Measurements from ENCODE around the gene RAB3A.

RAB3A gene

GRCh38 chr19:18245297-18245696, 41.5 kb upstream of the RAB3A start:
- Histone ChIP-seq H3K79me1 (ENCODE audit: low read length) (no peaks in the 10 kb centered on the region), H3K4me1 (ENCODE audit: control insufficient read depth, low read depth, low read length) (no peaks in the 10 kb centered on the region), H4K5ac (ENCODE audit: low read length) (no peak overlapping the region), H3K4ac (ENCODE audit: low read depth, low read length) (no peak overlapping the region), H2BK5ac (ENCODE audit: low read length) (no peak overlapping the region), H3K4me2 (ENCODE audit: low read length) (no peak overlapping the region), H3K36me3 (ENCODE audit: control insufficient read depth, insufficient read depth, low read length) (no peaks in the 10 kb centered on the region), H3K56ac (ENCODE audit: low read length) (no peak overlapping the region), H3K27me3 (ENCODE audit: insufficient read depth, low read length, poor library complexity) (no peaks in the 10 kb centered on the region), H4K8ac (ENCODE audit: low read depth, low read length) (no peak overlapping the region), H3K23ac (ENCODE audit: low read length) (no peak overlapping the region), H2AK5ac (ENCODE audit: low read length) (no peak overlapping the region), H2BK15ac (replicated peaks; ENCODE audit: low read depth) (no peak overlapping the region), H3K18ac (ENCODE audit: low read length) (no peak overlapping the region), H3K79me2 (ENCODE audit: control insufficient read depth, insufficient read depth, low read length) (no peaks in the 10 kb centered on the region), H3K27ac (ENCODE audit: low read depth, low read length) (no peak overlapping the region), H3K4me3 (ENCODE audit: low read length) (no peak overlapping the region), H2BK120ac (ENCODE audit: low read depth, low read length) (no peak overlapping the region), H3K9ac (ENCODE audit: low read length) (no peak overlapping the region)
- no CpG with 5 or more reads among the region's 7 CpGs for WGBS (ENCODE audit: extremely low coverage, insufficient coverage, low lambda C conversion rate)
- no peak for DNase-seq

- DNase-seq = peak; percentile 44
- no peak overlapping the region for H2BK120ac ChIP-seq (ENCODE audit: low read depth, low read length)
- WGBS (ENCODE audit: extremely low coverage, insufficient coverage, low lambda C conversion rate) = no CpG with 5 or more reads among the region's 12 CpGs
These were observed 35.5 kb upstream of the RAB3A start for GRCh38 chr19:18239303-18239702.

DNA sequence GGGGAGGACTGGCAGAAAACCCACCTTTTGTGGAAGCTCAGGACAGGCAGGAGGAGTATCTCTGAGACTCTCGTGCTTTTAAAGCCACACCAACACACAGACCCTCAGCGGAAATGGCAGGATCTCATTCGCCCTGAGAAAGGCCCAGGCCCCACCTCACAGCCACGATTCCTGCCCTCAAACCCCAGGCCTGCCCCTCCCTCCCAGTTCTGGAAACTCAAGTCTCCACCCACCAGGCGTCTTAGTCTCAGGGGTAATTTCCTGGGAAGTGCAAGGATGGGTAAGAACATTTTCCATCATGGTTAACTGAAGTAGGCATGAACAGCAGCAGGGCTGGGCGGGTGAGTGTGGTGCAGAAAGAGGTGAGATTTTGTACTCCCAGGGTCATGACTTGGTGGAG, 30.4 kb upstream of the RAB3A start:
- no peak overlapping the region for H2BK5ac ChIP-seq (ENCODE audit: low read length)
- no peak overlapping the region for H3K4ac ChIP-seq (ENCODE audit: low read depth, low read length)
- no peak overlapping the region for H3K18ac ChIP-seq (ENCODE audit: low read length)
- no peak overlapping the region for H2BK120ac ChIP-seq (ENCODE audit: low read depth, low read length)
- H2AK5ac ChIP-seq (ENCODE audit: low read length) = no peak overlapping the region
- H3K9ac ChIP-seq (ENCODE audit: low read length) = no peak overlapping the region
- no peaks in the 10 kb centered on the region for H3K27me3 ChIP-seq (ENCODE audit: insufficient read depth, low read length, poor library complexity)
- WGBS (ENCODE audit: extremely low coverage, insufficient coverage, low lambda C conversion rate) = no CpG with 5 or more reads among the region's 6 CpGs
- no peak overlapping the region for H3K56ac ChIP-seq (ENCODE audit: low read length)
- no peak overlapping the region for H3K4me3 ChIP-seq (ENCODE audit: low read length)
- no peak for DNase-seq
- peaks cover 6% of the 10 kb centered on the region for H3K4me1 ChIP-seq (ENCODE audit: control insufficient read depth, low read depth, low read length)
- H3K79me2 ChIP-seq (ENCODE audit: control insufficient read depth, insufficient read depth, low read length) = no peaks in the 10 kb centered on the region
- no peaks in the 10 kb centered on the region for H3K36me3 ChIP-seq (ENCODE audit: control insufficient read depth, insufficient read depth, low read length)
- H3K27ac ChIP-seq (ENCODE audit: low read depth, low read length) = no peak overlapping the region
- H4K8ac ChIP-seq (ENCODE audit: low read depth, low read length) = no peak overlapping the region
- H2BK15ac ChIP-seq (replicated peaks; ENCODE audit: low read depth) = no peak overlapping the region
- no peak overlapping the region for H4K5ac ChIP-seq (ENCODE audit: low read length)
- no peaks in the 10 kb centered on the region for H3K79me1 ChIP-seq (ENCODE audit: low read length)
- H3K23ac ChIP-seq (ENCODE audit: low read length) = no peak overlapping the region
- H3K4me2 ChIP-seq (ENCODE audit: low read length) = no peak overlapping the region

More at GRCh38 chr19:18239303-18239702, 35.5 kb upstream of the RAB3A start:
- Histone ChIP-seq H3K23ac (ENCODE audit: low read length) (no peak overlapping the region), H2BK5ac (ENCODE audit: low read length) (no peak overlapping the region), H3K18ac (ENCODE audit: low read length) (no peak overlapping the region), H3K79me1 (ENCODE audit: low read length) (no peaks in the 10 kb centered on the region), H2BK15ac (replicated peaks; ENCODE audit: low read depth) (no peak overlapping the region), H3K4me3 (ENCODE audit: low read length) (no peak overlapping the region), H3K27ac (ENCODE audit: low read depth, low read length) (no peak overlapping the region), H3K4ac (ENCODE audit: low read depth, low read length) (no peak overlapping the region), H3K9ac (ENCODE audit: low read length) (no peak overlapping the region), H4K5ac (ENCODE audit: low read length) (no peak overlapping the region), H3K4me1 (ENCODE audit: control insufficient read depth, low read depth, low read length) (no peaks in the 10 kb centered on the region), H3K36me3 (ENCODE audit: control insufficient read depth, insufficient read depth, low read length) (no peaks in the 10 kb centered on the region), H4K8ac (ENCODE audit: low read depth, low read length) (no peak overlapping the region), H3K4me2 (ENCODE audit: low read length) (no peak overlapping the region), H3K27me3 (ENCODE audit: insufficient read depth, low read length, poor library complexity) (no peaks in the 10 kb centered on the region), H3K56ac (ENCODE audit: low read length) (no peak overlapping the region), H3K79me2 (ENCODE audit: control insufficient read depth, insufficient read depth, low read length) (no peaks in the 10 kb centered on the region), H2AK5ac (ENCODE audit: low read length) (no peak overlapping the region)

DNA sequence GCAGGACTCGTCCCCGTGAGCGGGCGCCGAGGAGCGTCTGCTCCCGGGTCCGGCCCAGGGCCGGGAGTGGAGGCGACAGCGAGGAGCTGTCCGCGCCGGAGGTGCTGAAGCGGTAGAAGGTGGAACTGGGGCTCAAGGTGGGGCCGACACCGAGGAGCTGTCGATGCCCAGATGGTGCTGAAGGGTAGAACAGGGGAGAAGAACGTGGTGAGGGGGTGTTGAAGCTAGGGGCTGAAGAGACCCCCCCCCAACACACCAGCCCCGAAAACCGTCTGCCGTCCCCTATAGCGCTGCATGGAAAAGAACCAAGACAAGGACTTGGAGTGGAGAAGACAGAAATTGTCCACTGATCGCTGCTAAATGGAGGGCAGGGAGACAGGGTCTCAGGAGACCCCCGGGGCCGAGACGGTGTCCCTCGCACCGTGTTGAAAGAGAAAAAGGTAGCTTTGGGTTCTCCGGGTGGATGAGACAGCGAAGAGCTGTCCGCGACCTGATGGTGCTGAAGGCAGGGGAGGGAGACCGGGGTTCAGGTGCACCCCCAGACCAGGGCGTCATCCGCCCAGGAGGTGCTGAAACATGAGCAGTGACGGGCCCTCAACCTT, 29.5 kb upstream of the RAB3A start:
- Histone ChIP-seq H3K4me3 (ENCODE audit: low read length) (no peak overlapping the region), H3K27me3 (ENCODE audit: insufficient read depth, low read length, poor library complexity) (no peaks in the 10 kb centered on the region), H3K4me1 (ENCODE audit: control insufficient read depth, low read depth, low read length) (peaks cover 6% of the 10 kb centered on the region), H2BK15ac (replicated peaks; ENCODE audit: low read depth) (no peak overlapping the region), H3K9ac (ENCODE audit: low read length) (no peak overlapping the region), H3K56ac (ENCODE audit: low read length) (no peak overlapping the region), H4K8ac (ENCODE audit: low read depth, low read length) (no peak overlapping the region), H3K23ac (ENCODE audit: low read length) (no peak overlapping the region), H3K27ac (ENCODE audit: low read depth, low read length) (no peak overlapping the region), H3K79me2 (ENCODE audit: control insufficient read depth, insufficient read depth, low read length) (no peaks in the 10 kb centered on the region), H3K18ac (ENCODE audit: low read length) (no peak overlapping the region), H3K4ac (ENCODE audit: low read depth, low read length) (no peak overlapping the region), H3K36me3 (ENCODE audit: control insufficient read depth, insufficient read depth, low read length) (no peaks in the 10 kb centered on the region), H3K4me2 (ENCODE audit: low read length) (peak overlapping the region; percentile 54), H4K5ac (ENCODE audit: low read length) (no peak overlapping the region), H2BK5ac (ENCODE audit: low read length) (no peak overlapping the region), H2BK120ac (ENCODE audit: low read depth, low read length) (no peak overlapping the region), H2AK5ac (ENCODE audit: low read length) (no peak overlapping the region), H3K79me1 (ENCODE audit: low read length) (no peaks in the 10 kb centered on the region)
- no peak for DNase-seq
- WGBS (ENCODE audit: extremely low coverage, insufficient coverage, low lambda C conversion rate) = no CpG with 5 or more reads among the region's 37 CpGs

DNA sequence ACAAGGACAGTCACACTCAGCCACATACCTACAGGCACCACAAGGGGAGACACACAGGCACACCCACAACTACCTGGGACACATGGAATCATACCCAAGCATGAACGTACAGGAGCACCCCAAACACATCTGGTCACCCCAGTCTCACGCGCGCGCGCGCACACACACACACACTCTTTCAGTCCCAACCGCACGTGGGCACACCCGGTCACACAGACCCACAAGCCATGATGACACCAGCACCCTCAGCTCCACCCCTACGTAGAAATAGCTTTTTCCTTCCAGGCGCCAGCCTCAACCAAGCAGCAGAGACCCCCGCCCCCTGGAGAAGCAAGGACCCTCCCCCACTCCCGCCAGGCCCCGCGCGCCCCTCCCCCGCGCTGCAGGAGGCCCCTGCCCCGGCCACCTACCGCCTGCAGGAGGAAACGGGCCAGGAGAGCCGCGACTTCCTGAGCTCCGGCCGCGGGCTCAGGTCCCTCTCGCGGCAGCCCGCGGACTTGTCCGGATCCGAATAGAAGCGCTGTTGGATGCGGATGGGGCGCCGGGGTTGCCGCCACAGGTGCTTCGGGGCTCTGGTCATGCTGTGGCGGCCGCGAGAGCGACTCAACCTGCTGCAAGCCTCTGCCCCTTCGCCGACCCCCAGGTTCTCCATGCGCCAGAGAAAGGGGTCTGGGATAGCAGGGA, 28.8 kb upstream of the RAB3A start:
- Histone ChIP-seq H2AK5ac (ENCODE audit: low read length) (no peak overlapping the region), H3K23ac (ENCODE audit: low read length) (no peak overlapping the region), H3K79me1 (ENCODE audit: low read length) (no peaks in the 10 kb centered on the region), H2BK15ac (replicated peaks; ENCODE audit: low read depth) (no peak overlapping the region), H3K4ac (ENCODE audit: low read depth, low read length) (no peak overlapping the region), H3K79me2 (ENCODE audit: control insufficient read depth, insufficient read depth, low read length) (no peaks in the 10 kb centered on the region), H4K5ac (ENCODE audit: low read length) (no peak overlapping the region), H3K36me3 (ENCODE audit: control insufficient read depth, insufficient read depth, low read length) (no peaks in the 10 kb centered on the region), H3K18ac (ENCODE audit: low read length) (no peak overlapping the region), H2BK5ac (ENCODE audit: low read length) (no peak overlapping the region), H3K56ac (ENCODE audit: low read length) (peak overlapping the region; percentile 83), H3K27me3 (ENCODE audit: insufficient read depth, low read length, poor library complexity) (no peaks in the 10 kb centered on the region), H2BK120ac (ENCODE audit: low read depth, low read length) (no peak overlapping the region), H3K4me1 (ENCODE audit: control insufficient read depth, low read depth, low read length) (peaks cover 6% of the 10 kb centered on the region), H3K9ac (ENCODE audit: low read length) (peak overlapping the region; percentile 65), H4K8ac (ENCODE audit: low read depth, low read length) (no peak overlapping the region), H3K4me3 (ENCODE audit: low read length) (no peak overlapping the region), H3K4me2 (ENCODE audit: low read length) (peak overlapping the region; percentile 58), H3K27ac (ENCODE audit: low read depth, low read length) (peak overlapping the region; percentile 27)
- no CpG with 5 or more reads among the region's 46 CpGs for WGBS (ENCODE audit: extremely low coverage, insufficient coverage, low lambda C conversion rate)
- peak; percentile 94 for DNase-seq

GRCh38 chr19:18231775-18232174, 27.9 kb upstream of the RAB3A start:
- Histone ChIP-seq H2BK5ac (ENCODE audit: low read length) (no peak overlapping the region), H4K5ac (ENCODE audit: low read length) (no peak overlapping the region), H3K27me3 (ENCODE audit: insufficient read depth, low read length, poor library complexity) (no peaks in the 10 kb centered on the region), H3K4ac (ENCODE audit: low read depth, low read length) (no peak overlapping the region), H3K79me2 (ENCODE audit: control insufficient read depth, insufficient read depth, low read length) (no peaks in the 10 kb centered on the region), H3K4me2 (ENCODE audit: low read length) (no peak overlapping the region), H3K56ac (ENCODE audit: low read length) (no peak overlapping the region), H3K18ac (ENCODE audit: low read length) (no peak overlapping the region), H4K8ac (ENCODE audit: low read depth, low read length) (no peak overlapping the region), H3K27ac (ENCODE audit: low read depth, low read length) (no peak overlapping the region), H3K4me3 (ENCODE audit: low read length) (no peak overlapping the region), H2BK120ac (ENCODE audit: low read depth, low read length) (no peak overlapping the region), H3K23ac (ENCODE audit: low read length) (no peak overlapping the region), H3K9ac (ENCODE audit: low read length) (no peak overlapping the region), H3K36me3 (ENCODE audit: control insufficient read depth, insufficient read depth, low read length) (no peaks in the 10 kb centered on the region), H2AK5ac (ENCODE audit: low read length) (no peak overlapping the region), H3K79me1 (ENCODE audit: low read length) (no peaks in the 10 kb centered on the region), H2BK15ac (replicated peaks; ENCODE audit: low read depth) (no peak overlapping the region), H3K4me1 (ENCODE audit: control insufficient read depth, low read depth, low read length) (peaks cover 6% of the 10 kb centered on the region)
- WGBS (ENCODE audit: extremely low coverage, insufficient coverage, low lambda C conversion rate) = no CpG with 5 or more reads among the region's 4 CpGs
- DNase-seq = no peak
